Suprapubic skin (tissue), 3 donors: ENCODE results near the gene SYT3.

Experiments
- POLR2A ChIP-seq, 2 donors: fragments of 450-650 bp; IDR thresholded peaks; one replicate each; pipeline ENCODE4 v1.6.1; 2017; ENCODE audit warnings: antibody characterized with exemption in 2 of 2, mild to moderate bottlenecking in 2 of 2, moderate library complexity in 2 of 2
- TF ChIP-seq, protein P1 (sequence below), 2 donors: fragments of 200-600 bp in 1 of 2; fragments of 450-650 bp in 1 of 2; sonication (generic) in 1 of 2; IDR thresholded peaks; one replicate each; pipeline ENCODE4 v1.5.1; 2016 to 2019; ENCODE audit warnings: antibody characterized with exemption in 2 of 2, mild to moderate bottlenecking in 1 of 2, moderate library complexity in 1 of 2

DNA sequence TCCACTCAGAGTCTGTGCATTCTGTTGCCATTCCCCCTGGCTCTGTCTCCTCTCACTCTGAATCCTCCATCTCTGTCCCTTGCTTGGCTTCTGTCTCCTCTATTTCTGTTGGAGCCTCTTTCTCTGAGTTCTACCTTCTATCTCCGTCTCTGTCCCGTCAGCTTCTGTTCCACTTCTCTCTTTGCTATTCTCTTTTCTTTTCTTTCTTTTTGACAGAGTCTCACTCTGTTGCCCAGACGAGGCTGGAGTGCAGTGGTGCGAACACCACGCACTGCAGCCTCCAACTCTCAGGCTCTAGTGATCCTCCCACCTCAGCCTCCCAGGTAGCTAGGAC is 37.6 kb downstream of the SYT3 start:
- TF ChIP-seq, protein P1, sequence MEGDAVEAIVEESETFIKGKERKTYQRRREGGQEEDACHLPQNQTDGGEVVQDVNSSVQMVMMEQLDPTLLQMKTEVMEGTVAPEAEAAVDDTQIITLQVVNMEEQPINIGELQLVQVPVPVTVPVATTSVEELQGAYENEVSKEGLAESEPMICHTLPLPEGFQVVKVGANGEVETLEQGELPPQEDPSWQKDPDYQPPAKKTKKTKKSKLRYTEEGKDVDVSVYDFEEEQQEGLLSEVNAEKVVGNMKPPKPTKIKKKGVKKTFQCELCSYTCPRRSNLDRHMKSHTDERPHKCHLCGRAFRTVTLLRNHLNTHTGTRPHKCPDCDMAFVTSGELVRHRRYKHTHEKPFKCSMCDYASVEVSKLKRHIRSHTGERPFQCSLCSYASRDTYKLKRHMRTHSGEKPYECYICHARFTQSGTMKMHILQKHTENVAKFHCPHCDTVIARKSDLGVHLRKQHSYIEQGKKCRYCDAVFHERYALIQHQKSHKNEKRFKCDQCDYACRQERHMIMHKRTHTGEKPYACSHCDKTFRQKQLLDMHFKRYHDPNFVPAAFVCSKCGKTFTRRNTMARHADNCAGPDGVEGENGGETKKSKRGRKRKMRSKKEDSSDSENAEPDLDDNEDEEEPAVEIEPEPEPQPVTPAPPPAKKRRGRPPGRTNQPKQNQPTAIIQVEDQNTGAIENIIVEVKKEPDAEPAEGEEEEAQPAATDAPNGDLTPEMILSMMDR (IDR thresholded peaks at IDR 0.05): no peak
- TF ChIP-seq POLR2A (IDR thresholded peaks at IDR 0.05): no peak
